Bronchial epithelial cell (primary cell): Measurements from ENCODE around the gene SEMA4D. TPM values are rescaled to one million over a fixed set of nuclear protein-coding genes. Genes with fewer than 3 reads are reported as not detected.

Experiments
- DNase-seq: peaks from one replicate; pipeline ENCODE4 v3.0.0-alpha.2; 2010; ENCODE audit warnings: low read depth
- FAIRE-seq: peaks from 2 replicates; lab custom pipeline; 2011; peaks lifted over from hg19 to GRCh38; lab: Jason Lieb, UNC
- H3K27me3 ChIP-seq: 2 replicates; pipeline ENCODE4 v1.5.1; 2011; ENCODE audit warnings: low read length; ENCODE audit not compliant: control insufficient read depth, insufficient read depth
- H3K36me3 ChIP-seq: 2 replicates; pipeline ENCODE4 v1.5.1; 2011; ENCODE audit warnings: low read length; ENCODE audit not compliant: control insufficient read depth, insufficient read depth
- H3K4me3 ChIP-seq: 2 replicates; pipeline ENCODE4 v1.5.1; 2011; ENCODE audit warnings: mild to moderate bottlenecking, low read depth, low read length, control low read depth
- CTCF ChIP-seq: IDR thresholded peaks from 2 replicates; pipeline ENCODE4 v1.5.1; 2011; ENCODE audit warnings: mild to moderate bottlenecking, moderate library complexity, low read length, control low read depth, inconsistent platforms; ENCODE audit not compliant: insufficient read depth, severe bottlenecking
- total RNA-seq: library from RNA; depleted of rRNA; stranded (reverse); fragments of >200 nt; gene quantifications from 2 replicates; pipeline ENCODE4 v1.2.1, GENCODE V29; 2014

The SEMA4D gene
- total RNA-seq, 1 donor from 2014 or later, result 1.8 TPM

- Histone ChIP-seq H3K36me3 (no peaks in the 10 kb centered on the region), H3K27me3 (no peaks in the 10 kb centered on the region), H3K4me3 (no peak overlapping the region)
- DNase-seq (no peak), FAIRE-seq (no peak)
- TF ChIP-seq CTCF, result no peak
Measured at GRCh38 chr9:89383030-89383720, 114.7 kb downstream of the SEMA4D start.

DNA sequence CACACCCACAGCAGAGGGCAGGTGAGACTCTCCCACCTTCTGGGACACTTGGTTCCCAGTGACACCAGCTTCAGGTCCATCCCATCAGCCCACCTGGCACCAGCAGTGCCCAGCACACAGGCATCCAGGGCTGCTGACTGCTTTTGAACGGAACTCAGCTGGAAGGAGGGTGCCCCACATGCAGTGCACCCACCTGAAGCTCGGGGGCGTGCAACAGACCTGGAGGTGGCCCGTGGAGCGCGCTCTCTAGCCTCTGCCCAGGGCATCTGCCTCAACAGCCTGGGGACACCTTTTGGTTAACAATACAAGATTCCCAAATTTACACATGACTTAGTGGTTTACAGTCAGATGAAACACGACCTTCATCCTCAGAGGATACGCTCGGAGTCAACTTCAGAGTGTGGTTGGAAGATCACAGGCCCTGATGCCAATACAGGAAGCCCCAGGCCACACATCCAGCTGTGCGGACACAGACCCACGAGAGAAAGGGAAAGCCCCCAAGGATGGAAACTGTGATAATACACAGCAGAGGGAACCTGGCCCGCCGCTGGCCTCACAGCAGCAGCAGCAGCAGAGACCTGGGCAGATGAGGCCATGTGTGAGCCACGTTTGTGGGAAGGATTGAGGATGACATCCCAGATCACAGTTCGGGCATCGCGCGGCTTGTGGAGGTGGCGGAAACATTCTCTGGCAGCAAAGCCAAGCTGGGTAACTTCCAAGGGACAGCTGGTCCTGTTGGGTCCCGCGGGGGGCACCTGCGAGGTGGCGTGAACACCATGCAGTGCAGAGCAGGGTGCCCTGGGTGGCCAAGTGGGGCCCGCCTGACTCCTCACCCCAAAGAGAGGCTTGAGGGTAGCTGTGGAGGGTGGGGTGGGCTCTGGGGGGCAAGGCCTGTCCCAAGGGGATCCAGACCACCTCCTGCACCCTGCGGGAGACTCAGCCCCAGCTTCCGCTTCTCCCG lies 115.6 kb downstream of the SEMA4D start:
- TF ChIP-seq CTCF, result no peak
- DNase-seq, result no peak
- no peak overlapping the region for H3K4me3 ChIP-seq
- H3K27me3 ChIP-seq, result no peaks in the 10 kb centered on the region
- no peaks in the 10 kb centered on the region for H3K36me3 ChIP-seq
- FAIRE-seq, result no peak

GRCh38 chr9:89381308-89381609 lies 116.7 kb downstream of the SEMA4D start:
- H3K36me3 ChIP-seq, result no peaks in the 10 kb centered on the region
- DNase-seq, result no peak
- TF ChIP-seq CTCF, result no peak
- H3K27me3 ChIP-seq, result no peaks in the 10 kb centered on the region
- no peak overlapping the region for H3K4me3 ChIP-seq
- FAIRE-seq, result no peak

GRCh38 chr9:89380437-89381307 lies 117.2 kb downstream of the SEMA4D start:
- no peaks in the 10 kb centered on the region for H3K36me3 ChIP-seq
- H3K27me3 ChIP-seq, result no peaks in the 10 kb centered on the region
- no peak overlapping the region for H3K4me3 ChIP-seq
- FAIRE-seq, result no peak
- DNase-seq, result no peak
- TF ChIP-seq CTCF, result no peak

GRCh38 chr9:89379508-89380115 lies 118.3 kb downstream of the SEMA4D start:
- no peaks in the 10 kb centered on the region for H3K27me3 ChIP-seq
- no peaks in the 10 kb centered on the region for H3K36me3 ChIP-seq
- FAIRE-seq (no peak), DNase-seq (no peak)
- no peak overlapping the region for H3K4me3 ChIP-seq
- TF ChIP-seq CTCF, result no peak
